Astrocyte (in vitro differentiated cells and primary cell): ENCODE measurements around the gene RNASE13. TPM values are rescaled to one million over a fixed set of nuclear protein-coding genes. Genes with fewer than 3 reads are reported as not detected.

Experiments used
- DNase-seq: peaks from one replicate; pipeline ENCODE4 v3.0.0-alpha.2; 2010; ENCODE audit warnings: low read depth
- FAIRE-seq: peaks from 2 replicates; lab custom pipeline; 2011; peaks lifted over from hg19 to GRCh38; lab: Jason Lieb, UNC
- H2AFZ ChIP-seq: 2 replicates; pipeline ENCODE4 v1.6.0; 2012; ENCODE audit warnings: low read depth, low read length, inconsistent platforms
- H3K27ac ChIP-seq: 2 replicates; pipeline ENCODE4 v1.5.1; 2011; ENCODE audit warnings: low read depth, low read length, inconsistent platforms
- H3K27me3 ChIP-seq: 2 replicates; pipeline ENCODE4 v1.6.0; 2011; ENCODE audit warnings: low read length, inconsistent platforms; ENCODE audit not compliant: insufficient read depth
- H3K36me3 ChIP-seq: 2 replicates; pipeline ENCODE4 v1.5.1; 2011; ENCODE audit warnings: low read length, inconsistent platforms; ENCODE audit not compliant: insufficient read depth
- H3K4me1 ChIP-seq: 2 replicates; pipeline ENCODE4 v1.5.1; 2011; ENCODE audit warnings: low read length, inconsistent platforms; ENCODE audit not compliant: insufficient read depth
- H3K4me2 ChIP-seq: 2 replicates; pipeline ENCODE4 v1.6.0; 2012; ENCODE audit warnings: low read length, inconsistent platforms
- H3K4me3 ChIP-seq: 2 replicates; pipeline ENCODE4 v1.5.1; 2011; ENCODE audit warnings: low read depth, mild to moderate bottlenecking, low read length, inconsistent platforms; ENCODE audit not compliant: insufficient read depth
- H3K79me2 ChIP-seq: 2 replicates; pipeline ENCODE4 v1.6.0; 2012; ENCODE audit warnings: mild to moderate bottlenecking, low read length, inconsistent platforms; ENCODE audit not compliant: insufficient read depth
- H3K9ac ChIP-seq: 2 replicates; pipeline ENCODE4 v1.6.0; 2012; ENCODE audit warnings: mild to moderate bottlenecking, low read length, inconsistent platforms
- H3K9me3 ChIP-seq: 2 replicates; pipeline ENCODE4 v1.5.1; 2012; ENCODE audit warnings: low read depth, mild to moderate bottlenecking, low read length, inconsistent platforms; ENCODE audit not compliant: insufficient read depth
- H4K20me1 ChIP-seq: 2 replicates; pipeline ENCODE4 v1.6.0; 2012; ENCODE audit warnings: low read length, inconsistent platforms; ENCODE audit not compliant: insufficient read depth
- H3K27ac Mint-ChIP-seq: one replicate; pipeline ENCODE4 v1.8.0; 2021; ENCODE audit warnings: mild to moderate bottlenecking, mixed read lengths; ENCODE audit not compliant: unreplicated experiment
- H3K27me3 Mint-ChIP-seq: one replicate; pipeline ENCODE4 v1.8.0; 2021; ENCODE audit warnings: low read depth, mixed read lengths; ENCODE audit not compliant: unreplicated experiment
- H3K36me3 Mint-ChIP-seq: one replicate; pipeline ENCODE4 v1.8.0; 2021; ENCODE audit warnings: low read depth, mixed read lengths; ENCODE audit not compliant: unreplicated experiment
- H3K4me1 Mint-ChIP-seq: one replicate; pipeline ENCODE4 v1.8.0; 2021; ENCODE audit warnings: low read depth, mixed read lengths; ENCODE audit not compliant: unreplicated experiment
- H3K4me3 Mint-ChIP-seq: one replicate; pipeline ENCODE4 v1.8.0; 2021; ENCODE audit warnings: mild to moderate bottlenecking, moderate library complexity, mixed read lengths; ENCODE audit not compliant: unreplicated experiment
- H3K9me3 Mint-ChIP-seq: one replicate; pipeline ENCODE4 v1.8.0; 2021; ENCODE audit warnings: mild to moderate bottlenecking, mixed read lengths; ENCODE audit not compliant: unreplicated experiment
- EZH2 ChIP-seq: IDR thresholded peaks from 2 replicates; pipeline ENCODE4 v1.6.1; 2012; ENCODE audit warnings: mild to moderate bottlenecking, low read length, inconsistent platforms; ENCODE audit not compliant: insufficient read depth
- total RNA-seq: library from RNA; stranded (reverse); gene quantifications from 2 replicates; pipeline ENCODE4 v1.2.1, GENCODE V29; 2021
- TF ChIP-seq, protein P1 (sequence below): IDR thresholded peaks from 2 replicates; pipeline ENCODE4 v1.5.1; 2011; ENCODE audit warnings: low read depth, mild to moderate bottlenecking, inconsistent platforms, low read length, moderate library complexity; ENCODE audit not compliant: insufficient read depth

Gene RNASE13
- total RNA-seq, 1 donor from 2014 or later, result not detected

DNA sequence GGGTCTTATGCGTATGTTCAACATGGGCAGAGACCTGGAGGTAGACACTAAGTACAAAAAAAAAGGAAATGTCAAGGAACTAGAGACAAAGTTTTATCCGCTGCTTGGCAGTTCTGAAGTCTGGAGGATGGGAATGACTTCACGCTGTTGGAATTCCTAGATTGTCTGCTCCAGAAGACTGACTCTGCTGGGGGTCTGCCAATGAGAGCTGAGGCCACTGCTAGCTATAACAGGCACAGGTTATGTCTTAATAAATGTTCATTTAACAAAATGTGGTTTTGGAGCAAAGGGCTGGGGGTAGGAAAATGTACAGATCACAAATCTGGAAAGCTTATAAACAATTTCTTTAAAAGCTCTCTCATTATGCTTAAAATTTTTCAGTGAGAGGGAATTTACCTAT is 28.9 kb upstream of the RNASE13 start:
- H3K27ac ChIP-seq, result peak overlapping the region; percentile 6
- peak overlapping the region; percentile 93 for H3K27ac Mint-ChIP-seq
- no peaks in the 10 kb centered on the region for H3K36me3 ChIP-seq
- H3K4me3 Mint-ChIP-seq, result peak overlapping the region; percentile 17
- TF ChIP-seq EZH2, result no peak
- TF ChIP-seq, protein P1, sequence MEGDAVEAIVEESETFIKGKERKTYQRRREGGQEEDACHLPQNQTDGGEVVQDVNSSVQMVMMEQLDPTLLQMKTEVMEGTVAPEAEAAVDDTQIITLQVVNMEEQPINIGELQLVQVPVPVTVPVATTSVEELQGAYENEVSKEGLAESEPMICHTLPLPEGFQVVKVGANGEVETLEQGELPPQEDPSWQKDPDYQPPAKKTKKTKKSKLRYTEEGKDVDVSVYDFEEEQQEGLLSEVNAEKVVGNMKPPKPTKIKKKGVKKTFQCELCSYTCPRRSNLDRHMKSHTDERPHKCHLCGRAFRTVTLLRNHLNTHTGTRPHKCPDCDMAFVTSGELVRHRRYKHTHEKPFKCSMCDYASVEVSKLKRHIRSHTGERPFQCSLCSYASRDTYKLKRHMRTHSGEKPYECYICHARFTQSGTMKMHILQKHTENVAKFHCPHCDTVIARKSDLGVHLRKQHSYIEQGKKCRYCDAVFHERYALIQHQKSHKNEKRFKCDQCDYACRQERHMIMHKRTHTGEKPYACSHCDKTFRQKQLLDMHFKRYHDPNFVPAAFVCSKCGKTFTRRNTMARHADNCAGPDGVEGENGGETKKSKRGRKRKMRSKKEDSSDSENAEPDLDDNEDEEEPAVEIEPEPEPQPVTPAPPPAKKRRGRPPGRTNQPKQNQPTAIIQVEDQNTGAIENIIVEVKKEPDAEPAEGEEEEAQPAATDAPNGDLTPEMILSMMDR, result no peak
- H3K4me3 ChIP-seq, result no peak overlapping the region
- H3K9me3 ChIP-seq, result no peaks in the 10 kb centered on the region
- no peaks in the 10 kb centered on the region for H4K20me1 ChIP-seq
- no peaks in the 10 kb centered on the region for H3K79me2 ChIP-seq
- peak; percentile 81 for DNase-seq
- no peak overlapping the region for H2AFZ ChIP-seq
- no peaks in the 10 kb centered on the region for H3K27me3 Mint-ChIP-seq
- H3K36me3 Mint-ChIP-seq, result no peaks in the 10 kb centered on the region
- FAIRE-seq, result peak; percentile 75
- H3K4me1 ChIP-seq, result peaks cover 15% of the 10 kb centered on the region
- peaks cover 58% of the 10 kb centered on the region for H3K4me1 Mint-ChIP-seq
- no peaks in the 10 kb centered on the region for H3K27me3 ChIP-seq
- no peaks in the 10 kb centered on the region for H3K9me3 Mint-ChIP-seq
- H3K4me2 ChIP-seq, result peak overlapping the region; percentile 55
- peak overlapping the region; percentile 1 for H3K9ac ChIP-seq

DNA sequence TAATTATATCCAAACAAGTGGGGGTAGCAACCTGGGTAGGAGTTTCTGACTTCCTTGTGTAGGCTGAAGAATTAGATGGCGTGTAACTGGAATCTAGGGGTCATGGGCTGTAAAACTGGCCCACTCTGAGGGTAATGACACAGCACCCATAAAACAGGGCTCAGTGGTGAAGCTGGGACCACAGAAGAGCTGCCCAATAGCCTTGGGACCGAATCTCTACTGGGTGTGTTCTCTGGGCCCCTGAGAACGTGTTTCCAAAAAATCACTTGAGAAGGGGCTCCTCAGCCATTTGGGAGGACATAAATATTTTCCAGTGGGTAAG is 26.7 kb upstream of the RNASE13 start:
- Histone ChIP-seq H3K9me3 (no peaks in the 10 kb centered on the region), H3K4me1 (peaks cover 24% of the 10 kb centered on the region), H3K27ac (no peak overlapping the region), H3K36me3 (no peaks in the 10 kb centered on the region), H3K27me3 (no peaks in the 10 kb centered on the region), H3K79me2 (no peaks in the 10 kb centered on the region), H2AFZ (no peak overlapping the region), H3K9ac (no peak overlapping the region), H3K4me3 (no peak overlapping the region), H3K4me2 (no peak overlapping the region), H4K20me1 (no peaks in the 10 kb centered on the region)
- Mint-ChIP-seq H3K4me3 (no peak overlapping the region), H3K27me3 (no peaks in the 10 kb centered on the region), H3K36me3 (no peaks in the 10 kb centered on the region), H3K4me1 (peaks cover 57% of the 10 kb centered on the region), H3K9me3 (no peaks in the 10 kb centered on the region), H3K27ac (peak overlapping the region; percentile 75)
- TF ChIP-seq, protein P1, result no peak
- TF ChIP-seq EZH2, result no peak
- FAIRE-seq (no peak), DNase-seq (no peak)

DNA sequence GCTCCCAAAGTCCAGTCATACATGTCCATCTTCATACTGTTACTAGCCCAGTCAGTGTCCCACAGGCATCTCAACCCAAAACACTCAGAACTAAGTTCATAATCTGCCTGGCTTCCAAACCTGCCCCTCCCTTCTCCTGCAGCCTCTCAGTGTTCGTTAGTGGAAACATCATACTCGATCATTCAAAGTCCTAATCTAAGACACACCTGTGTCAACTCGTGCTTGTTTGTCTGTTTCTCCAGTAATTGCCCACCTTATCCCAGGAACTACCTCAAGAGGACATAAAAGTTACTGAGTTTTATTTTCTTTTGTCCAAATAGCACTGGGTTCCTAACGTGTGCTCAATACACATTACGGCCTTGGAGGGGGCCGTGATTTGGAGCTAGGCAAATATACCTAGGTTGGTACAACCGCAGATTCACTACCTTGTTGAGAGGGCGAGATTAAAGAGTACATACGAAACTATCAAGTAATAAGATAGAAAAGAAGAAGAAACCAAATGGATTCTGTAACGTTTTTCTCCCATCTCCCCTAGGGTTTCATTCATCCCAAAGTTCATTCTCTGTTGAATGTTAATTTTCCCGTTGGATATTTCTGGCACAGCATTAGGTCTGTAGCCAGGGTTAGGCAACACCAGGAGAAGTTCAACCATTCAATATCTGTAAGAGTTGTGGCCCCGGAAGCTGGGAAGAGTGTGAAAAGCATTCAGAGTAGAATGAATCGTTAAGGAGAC is 26.2 kb upstream of the RNASE13 start:
- peaks cover 24% of the 10 kb centered on the region for H3K4me1 ChIP-seq
- Mint-ChIP-seq H3K4me1 (peaks cover 58% of the 10 kb centered on the region), H3K9me3 (no peaks in the 10 kb centered on the region), H3K27me3 (no peaks in the 10 kb centered on the region), H3K36me3 (no peaks in the 10 kb centered on the region), H3K4me3 (no peak overlapping the region), H3K27ac (peak overlapping the region; percentile 75)
- H3K79me2 ChIP-seq, result no peaks in the 10 kb centered on the region
- DNase-seq (no peak), FAIRE-seq (no peak)
- H3K4me2 ChIP-seq, result no peak overlapping the region
- no peaks in the 10 kb centered on the region for H3K27me3 ChIP-seq
- no peak overlapping the region for H3K27ac ChIP-seq
- H2AFZ ChIP-seq, result no peak overlapping the region
- no peak overlapping the region for H3K9ac ChIP-seq
- H3K9me3 ChIP-seq, result no peaks in the 10 kb centered on the region
- H3K4me3 ChIP-seq, result no peak overlapping the region
- TF ChIP-seq EZH2, result no peak
- H4K20me1 ChIP-seq, result no peaks in the 10 kb centered on the region
- H3K36me3 ChIP-seq, result no peaks in the 10 kb centered on the region
